Stimulated activated CD8-positive, alpha-beta memory T cell treated with anti-CD3 and anti-CD28 coated beads, Interleukin-15, amount 100 ng/mL, for 4 hours (primary cell): ENCODE data around the gene FMNL2.
"Not testable (repeated sequence)": the region's sequence is repeated elsewhere in the genome, so short reads cannot be mapped to it uniquely, and the experiment has no call there.

Experiments used
- DNase-seq, 2 donors: peaks; one replicate each; pipeline ENCODE4 v3.0.0-alpha.2; 2020; ENCODE audit warnings: low read depth in 2 of 2

FMNL2 gene

DNA sequence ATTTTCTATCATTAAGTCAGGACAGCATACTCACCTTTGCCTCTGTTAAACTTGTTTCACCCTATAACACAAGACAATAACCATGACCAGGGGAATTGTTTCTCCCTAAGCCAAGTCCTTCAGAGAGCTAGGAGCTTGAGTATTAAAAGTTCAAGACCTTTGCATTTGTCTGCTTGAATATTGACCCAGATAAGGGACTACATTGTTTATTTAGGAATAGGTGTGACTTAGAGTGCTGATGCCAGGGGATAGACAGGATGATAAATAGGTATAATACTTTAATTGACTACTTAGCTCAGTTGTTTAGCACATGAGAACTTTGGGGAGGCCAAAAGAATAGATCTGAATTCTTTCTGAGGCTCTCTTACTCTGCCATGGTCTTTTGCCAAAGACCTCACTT is 185.8 kb downstream of the FMNL2 start:
- no peak for DNase-seq

DNA sequence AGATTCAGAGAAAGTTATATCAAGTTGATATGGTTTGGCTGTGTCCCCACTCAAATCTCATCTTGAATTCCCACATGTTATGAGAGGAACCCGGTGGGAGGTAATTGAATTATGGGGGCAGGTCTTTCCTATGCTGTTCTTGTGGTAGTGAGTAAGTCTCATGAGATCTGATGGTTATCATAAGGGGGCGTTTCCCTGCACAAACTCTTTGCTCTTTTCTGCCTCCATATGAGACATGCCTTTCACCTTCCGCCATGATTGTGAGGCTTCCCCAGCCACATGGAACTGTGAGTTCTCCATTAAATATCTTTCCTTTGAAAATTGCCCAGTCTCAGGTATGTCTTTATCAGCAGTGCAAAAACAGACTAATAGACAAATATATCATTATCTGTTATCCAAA is 187.5 kb downstream of the FMNL2 start:
- not testable (repeated sequence) for DNase-seq

DNA sequence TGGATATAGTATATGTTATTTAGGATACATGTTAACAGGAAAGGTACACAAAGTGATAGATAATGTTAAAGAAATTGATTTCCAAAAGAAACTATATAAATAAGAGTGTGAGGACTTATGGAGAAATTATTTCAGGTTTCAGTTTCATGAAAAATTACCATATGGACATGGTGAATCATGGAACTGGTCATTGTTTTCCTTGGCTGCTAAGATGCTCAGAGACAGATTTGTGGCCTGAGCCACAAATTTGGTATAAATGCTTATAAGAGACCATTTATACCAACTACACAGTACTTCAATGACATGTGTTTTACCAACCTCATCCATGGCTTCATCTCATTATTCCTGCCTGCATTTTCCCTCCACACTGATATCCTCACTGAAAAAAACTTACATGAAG is 188.1 kb downstream of the FMNL2 start:
- no peak for DNase-seq

DNA sequence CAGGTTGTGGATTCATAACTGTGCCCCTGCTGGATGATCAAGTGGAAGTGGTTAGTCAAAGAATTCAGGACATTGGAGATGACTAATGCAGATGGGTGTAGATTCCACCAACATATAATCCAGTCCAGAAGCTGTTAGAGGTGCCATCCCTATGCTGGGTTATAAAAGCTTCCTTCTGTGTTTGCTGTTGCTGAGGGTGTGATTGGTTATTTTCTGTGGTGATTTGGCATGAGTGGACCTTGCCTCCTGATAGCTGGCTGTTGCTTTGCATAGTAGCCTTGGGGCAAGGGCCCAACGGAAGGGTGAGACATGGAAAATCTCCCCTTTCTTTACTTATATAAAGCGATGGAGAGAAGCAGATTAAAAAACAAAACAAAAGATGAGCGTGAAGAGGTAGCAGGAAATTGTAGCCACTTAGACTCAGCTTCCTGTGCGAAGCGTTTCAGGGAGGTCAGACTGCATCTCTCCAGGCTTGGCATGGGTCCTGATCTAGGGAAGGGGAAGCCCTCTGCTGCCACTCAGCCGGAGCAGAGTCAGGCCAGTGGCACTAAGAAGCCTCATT is 190.4 kb downstream of the FMNL2 start:
- DNase-seq = no peak

DNA sequence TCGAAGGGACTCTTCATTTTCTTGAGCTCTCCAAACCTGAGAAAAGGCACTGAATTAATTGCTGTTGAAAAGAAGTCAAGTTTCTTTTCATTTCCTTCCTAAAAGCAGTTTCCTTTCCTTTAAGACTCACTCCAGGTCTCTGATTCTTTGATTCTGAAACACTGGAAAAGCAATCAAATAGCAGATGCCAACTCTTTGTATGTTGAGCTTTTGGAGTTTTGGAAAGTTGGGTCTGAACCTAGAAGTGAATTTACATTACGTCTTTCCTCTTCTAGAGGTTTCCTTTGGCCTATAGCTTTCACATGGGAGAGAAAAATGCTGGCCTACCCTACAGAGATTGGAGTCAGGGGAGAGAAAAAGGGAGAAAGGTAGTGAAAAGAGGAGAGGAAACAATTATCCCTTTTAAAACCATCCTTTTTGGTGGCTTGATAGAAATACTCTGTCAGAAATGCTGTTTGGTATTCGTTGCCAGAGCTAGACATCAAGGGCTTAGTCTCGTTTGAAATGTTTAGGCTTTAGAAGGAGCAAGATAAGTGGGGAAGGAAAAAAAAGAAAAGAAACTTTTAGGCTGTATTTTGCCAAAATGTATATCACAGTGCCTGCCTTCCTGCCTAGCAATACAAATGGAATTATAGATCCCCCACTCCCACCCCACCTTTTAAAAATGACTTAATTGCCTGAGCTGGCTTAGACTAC is 194.6 kb downstream of the FMNL2 start:
- no peak for DNase-seq

DNA sequence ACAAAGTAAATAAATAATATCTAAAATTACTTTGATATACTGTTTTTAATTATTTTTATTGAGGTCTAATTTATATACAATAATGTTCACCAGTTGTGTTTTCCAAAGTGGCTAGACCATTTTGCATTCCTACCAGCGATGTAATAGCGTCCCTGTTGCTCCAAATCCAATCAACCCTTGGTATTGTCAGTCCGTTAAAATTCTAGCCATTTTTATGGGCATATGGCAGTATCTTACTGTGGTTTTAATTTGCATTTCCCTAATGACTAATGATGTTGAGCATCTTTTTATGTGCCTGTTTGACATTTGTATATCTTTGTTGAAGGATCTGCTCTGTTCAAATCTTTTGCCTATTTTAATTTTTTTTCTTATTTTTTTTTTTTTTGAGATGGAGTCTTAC is 197.3 kb downstream of the FMNL2 start:
- DNase-seq = no peak

DNA sequence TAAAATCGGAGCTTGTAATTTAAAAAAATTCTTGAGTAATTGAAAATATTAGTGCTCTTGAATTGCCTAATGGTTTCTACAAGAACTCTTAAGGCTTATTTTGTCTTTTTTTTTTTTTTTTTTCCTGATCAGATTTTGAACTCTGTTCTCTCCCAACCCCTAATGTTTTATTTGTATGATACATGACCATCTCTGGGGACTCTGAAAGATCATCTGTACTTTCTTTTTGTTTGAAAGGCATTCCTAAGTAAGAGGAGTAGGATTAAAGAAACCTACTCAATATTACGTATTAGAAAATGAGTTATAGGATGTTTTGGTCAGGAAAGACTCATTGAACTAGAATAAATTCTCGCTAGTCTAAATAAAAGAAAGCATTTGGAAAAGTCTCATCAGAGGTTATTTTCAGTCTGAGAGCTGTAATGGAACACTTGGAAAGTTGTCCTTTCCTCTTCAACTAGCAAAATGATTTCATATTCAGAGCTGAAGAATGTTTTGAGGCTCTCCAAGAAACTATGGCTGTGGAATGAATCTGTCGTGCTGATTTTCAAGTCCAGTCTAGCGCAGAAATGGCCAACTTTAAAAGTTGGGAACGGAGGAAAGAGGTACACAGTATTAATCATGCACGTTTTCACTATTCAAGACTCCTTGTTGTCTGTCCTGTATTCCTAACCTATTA is 199.6 kb downstream of the FMNL2 start:
- DNase-seq = no peak

DNA sequence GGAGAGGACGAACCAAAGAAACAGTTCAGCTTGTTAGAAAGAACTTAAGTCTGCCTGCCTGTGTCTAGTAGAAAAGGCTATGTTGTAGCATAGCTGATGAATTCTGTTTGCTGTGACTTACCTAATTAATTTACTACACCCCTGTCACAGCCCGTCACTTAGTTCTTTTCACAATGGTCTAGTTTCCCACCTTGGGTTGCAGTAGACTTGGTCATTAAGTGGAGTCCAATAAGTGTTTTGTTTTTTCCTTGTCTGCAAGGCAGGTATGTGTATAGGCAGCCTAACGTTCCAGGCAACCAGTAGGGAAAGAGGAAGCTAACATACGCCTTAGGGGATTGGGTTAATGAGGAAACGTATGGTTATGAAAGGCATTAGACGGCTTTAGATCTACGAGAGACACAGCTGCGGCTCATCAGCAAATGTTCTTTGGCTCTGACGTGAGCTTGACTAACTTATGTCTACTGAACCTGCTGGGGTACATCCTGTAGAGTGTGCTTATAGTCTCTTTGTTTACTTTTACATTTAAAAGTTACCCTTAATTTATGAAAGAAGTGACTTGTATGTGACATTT is 202.2 kb downstream of the FMNL2 start:
- no peak for DNase-seq

DNA sequence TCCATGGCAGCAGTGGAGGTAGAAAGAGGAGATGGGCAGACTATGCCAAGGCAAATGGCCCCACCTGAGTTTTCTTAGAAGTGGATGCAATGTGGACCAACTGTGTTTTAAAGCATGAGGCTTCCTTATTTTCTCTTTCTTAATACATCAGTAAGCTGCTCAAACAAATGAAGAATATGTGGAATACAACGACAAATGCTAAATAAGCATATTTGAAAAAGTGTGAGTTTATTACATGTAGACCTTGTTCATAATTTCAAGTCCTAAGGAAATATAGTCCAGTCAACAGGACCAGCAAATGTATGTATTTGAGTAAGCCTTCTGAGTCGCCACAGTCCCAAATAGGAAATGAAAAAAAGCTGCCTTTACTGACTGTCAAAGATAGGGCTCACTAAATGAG is 204.4 kb downstream of the FMNL2 start:
- no peak for DNase-seq

DNA sequence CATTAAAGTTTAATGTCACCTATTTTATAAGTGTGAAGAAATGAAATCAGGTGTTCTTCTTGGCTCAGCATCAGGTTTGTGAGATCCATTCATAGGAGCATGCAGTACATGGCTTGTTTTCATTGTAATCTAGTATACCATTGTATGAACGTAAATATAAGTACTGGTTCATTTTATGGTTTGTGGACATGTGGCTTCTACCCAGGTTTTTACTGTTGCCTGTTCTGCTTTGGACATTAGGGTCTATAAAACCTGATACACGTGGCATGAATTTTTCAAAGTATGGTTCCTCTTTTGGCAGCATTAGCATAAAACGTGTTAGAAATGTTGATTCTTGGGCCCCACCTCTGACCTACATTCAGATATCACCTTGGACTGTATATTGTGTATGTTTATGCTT is 206.7 kb downstream of the FMNL2 start:
- DNase-seq = no peak

DNA sequence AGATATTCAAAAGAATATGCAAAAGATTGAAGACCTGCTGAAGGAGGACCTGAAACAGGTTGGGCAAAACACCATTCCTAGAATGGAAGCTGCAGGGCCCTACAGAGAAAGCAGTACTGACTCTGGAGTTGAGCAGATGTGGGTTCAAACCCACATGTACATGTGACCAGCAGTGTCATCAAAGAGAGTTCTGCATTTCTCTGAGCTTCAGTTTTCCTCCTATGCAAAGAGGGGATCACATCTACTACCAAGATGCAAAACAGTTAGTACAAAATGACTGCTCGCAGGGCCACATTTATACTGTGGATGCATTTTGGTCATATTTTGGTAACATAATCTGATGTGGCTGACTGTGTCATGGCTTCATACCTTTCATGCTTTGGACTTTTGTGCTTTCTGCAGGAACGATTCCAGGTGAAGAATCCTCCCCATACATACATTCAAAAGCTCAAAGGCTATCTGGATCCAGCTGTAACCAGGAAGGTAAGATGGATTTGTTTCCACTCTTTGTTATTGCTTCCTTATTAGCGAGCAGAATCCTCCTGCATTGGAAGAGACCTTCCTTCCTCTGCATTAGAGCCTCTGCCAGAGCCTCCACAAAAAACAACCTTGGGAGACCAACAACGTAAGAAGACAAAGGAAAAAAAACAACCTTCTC is 207.5 kb downstream of the FMNL2 start:
- DNase-seq = no peak

DNA sequence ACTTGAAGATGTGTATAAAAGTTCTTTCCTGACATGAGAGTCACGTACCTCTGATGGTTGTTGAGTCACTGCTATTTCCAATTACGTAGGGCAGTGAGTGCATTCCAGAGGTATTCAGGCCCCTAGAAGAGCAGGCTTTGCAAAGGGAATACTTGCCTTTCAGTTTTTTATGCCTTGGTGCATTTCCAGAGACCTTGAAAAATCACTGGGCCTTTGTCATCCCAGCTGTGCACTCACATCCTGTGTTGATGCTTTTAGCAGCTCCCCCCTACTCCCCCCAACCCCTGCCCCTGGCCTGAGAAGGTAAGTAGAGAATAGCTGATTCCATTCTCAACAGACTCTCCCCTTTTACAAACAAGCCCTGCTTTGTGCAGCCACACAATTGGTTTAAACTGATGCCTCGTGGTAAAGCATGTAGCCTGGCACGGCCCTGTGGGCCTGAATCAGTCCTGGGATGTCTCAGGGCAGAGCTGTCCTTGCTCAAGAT is 208.1 kb downstream of the FMNL2 start:
- no peak for DNase-seq

DNA sequence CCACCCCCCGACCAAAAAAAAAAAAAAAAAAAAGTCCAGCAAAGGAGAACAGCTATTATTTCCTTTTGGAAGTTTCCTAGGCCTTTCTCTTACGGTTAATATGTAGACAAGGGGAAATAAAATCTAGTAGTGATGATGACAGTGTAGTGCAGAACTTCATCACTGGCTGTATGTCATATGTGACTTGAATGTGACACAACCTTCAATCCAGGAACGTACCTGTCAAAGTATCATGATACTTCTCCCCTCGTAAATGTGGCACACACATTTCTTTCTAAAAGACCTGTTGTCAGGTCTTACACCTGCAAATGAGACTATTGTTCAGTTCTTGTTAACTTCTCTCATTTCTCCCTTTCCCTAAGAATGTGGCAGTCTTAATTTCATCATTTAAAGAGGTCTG is 208.7 kb downstream of the FMNL2 start:
- DNase-seq = no peak

DNA sequence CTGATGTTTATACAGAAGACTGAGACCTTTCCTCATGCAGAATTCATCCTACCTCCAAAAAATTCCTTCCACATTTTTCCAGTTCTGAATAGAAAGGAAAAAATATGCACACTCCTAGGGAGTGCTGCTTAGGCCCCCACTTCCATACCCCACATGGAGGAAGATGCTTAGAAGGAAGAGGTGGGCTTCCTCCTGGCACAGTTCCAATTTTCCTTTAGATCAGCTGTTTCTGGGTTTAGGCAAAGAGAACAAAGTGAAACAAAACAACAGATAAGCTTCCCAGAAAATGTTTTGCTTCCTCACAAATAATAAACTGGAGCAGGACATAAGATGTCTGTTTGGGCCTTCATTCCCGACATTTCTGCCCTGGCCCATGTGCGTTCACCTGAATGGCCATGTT is 209.7 kb downstream of the FMNL2 start:
- DNase-seq = no peak

DNA sequence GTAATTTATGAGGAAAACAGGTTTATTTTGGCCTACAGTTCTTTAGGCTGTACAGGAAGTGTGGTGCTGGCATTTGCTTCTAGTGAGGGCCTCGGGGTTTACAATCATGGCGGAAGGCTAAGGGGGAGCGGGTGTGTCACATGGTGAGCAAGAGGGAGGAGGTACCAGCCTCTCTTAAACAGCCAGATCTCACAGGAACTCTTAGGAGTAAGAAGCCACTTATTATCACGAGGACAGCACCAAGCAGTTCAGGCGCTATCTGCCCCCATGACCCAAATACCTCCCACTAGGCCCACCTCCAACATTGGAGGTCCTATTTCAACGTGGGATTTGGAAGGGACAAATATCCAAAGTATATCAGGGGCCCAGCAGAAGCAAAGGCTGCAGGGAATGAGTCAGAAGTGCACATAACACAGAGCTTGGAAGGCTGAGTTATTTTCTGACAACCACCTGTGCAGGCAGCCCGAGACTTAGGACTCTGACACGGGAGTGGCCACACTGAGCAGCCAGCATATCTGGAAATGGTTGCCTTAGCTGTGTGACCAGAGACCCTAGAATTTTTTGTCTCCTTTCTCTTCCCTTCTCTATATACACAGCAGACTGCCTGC is 211.4 kb downstream of the FMNL2 start:
- DNase-seq = no peak

DNA sequence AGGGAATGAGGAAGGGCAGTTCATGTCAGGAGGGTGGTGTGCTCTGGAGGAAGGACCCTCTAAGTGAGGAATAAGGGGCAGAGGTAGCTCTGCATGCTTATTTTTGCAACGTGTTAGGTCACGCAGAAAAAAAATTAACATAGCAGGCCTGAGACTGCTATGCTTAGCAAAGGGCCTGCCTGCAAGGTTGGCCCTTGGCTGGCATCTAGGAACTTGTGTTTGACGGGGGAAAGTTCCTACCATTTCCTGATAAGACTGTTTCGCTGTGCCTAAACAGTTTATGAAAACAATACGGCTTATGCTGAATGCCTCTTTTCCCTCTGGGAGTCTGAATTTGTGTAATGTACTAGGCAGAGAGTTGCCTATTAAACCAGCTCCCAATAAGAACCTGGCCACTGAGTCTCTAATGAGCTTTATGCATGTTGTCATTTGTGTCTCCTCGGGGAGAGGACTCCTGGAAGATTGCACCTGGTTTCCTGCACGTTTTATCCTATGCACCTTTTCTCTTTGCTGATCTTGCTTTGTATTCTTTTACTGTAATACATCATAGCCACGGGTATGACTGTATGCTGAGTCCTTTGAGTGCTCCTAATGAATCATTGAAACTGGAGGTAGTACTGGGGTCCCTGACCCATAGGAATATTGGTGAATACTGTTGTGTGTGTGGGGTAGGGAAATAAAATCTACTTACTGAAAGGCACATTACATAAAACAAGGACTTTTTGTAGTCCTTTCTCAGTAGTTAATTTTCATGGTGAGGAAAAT is 213.3 kb downstream of the FMNL2 start:
- no peak for DNase-seq

DNA sequence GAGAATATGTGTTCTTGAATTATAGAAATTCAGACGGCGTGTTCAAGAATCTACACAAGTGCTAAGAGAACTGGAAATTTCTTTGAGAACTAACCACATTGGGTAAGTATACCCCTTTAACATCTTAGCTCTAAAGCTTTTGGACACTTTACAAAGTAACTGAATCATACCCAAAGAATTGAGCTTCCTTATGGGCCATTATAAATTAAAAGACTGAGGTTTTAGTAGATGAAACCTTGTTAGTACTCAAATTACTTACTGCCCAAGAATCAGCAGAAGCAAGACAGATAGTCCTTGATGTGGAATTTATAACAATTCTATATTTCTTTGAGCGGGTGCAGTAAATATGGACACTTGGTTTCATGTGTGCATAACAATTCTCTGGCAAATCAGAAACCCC is 214.0 kb downstream of the FMNL2 start:
- DNase-seq = no peak

DNA sequence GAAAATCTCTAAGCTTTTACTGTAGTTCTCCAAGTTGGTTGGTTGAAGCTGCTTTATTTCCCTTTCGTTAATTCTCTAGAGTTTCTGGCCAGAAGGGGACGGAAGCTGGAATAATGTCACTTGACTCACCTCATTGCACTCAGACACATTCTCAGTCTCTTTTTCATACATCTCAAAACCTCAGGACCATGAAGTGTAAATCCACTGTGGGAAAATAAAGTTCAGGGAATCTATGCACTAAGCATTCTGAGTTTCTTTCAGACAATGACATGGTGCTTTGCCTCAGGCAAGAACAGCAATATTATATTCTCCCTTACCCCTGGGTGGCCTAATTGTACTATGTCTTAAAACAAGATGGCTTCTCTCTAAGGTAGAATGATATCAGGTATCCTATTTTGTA is 214.4 kb downstream of the FMNL2 start:
- no peak for DNase-seq

DNA sequence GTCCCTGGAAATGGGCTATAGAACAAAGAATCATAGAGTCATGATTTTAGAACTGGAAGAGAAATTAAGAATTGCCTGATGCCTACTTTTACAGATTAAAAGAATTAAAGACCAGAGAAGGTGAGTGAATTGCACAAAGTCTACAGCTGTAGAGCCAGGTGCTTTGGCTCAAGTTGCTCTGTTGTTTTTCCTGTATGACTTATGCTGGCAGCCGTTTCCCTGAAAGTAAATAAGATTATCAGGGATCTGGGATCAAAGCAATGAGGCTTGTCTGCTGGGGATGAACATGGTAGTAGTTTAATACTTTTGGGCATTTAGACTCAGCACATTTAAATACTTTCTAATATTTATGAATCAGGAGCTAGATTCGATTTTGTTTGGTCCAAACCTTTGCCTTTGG is 215.4 kb downstream of the FMNL2 start:
- DNase-seq = no peak

DNA sequence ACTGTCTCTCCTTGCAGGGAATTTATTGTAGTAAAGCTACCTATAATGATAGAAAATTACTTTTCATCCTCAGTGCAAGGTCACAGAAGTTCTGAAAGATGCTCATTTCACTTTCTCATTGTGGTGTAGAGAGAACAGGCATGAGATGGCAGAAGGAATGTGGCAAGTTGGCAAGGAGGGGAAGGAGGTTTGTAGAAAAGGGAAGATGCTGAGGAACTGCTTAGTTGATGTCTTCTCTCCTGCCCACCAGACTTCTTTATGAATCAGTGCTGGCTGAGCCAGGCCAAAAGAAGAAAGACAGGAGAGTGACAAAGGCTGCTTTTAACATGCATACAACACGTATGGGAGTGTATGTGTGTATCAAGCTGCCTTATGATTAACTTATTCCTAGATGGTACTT is 217.9 kb downstream of the FMNL2 start:
- no peak for DNase-seq

DNA sequence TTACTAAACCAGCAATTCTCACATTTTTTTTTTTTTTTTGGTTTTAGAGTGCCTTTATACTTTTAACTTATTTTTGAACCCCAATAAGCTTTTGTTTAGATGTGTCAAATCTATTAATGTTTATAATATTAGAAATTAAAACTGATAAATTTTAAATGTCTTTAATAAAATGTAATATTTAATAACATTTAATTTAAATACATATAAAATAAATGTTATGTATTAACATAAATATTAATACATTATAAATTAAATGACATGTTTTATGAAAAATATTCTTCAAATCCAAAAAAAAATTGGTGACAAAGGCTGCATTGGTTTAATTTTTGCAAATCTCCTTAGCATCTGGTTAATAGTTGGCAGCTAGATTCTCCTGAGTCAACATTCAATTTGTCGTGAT is 218.5 kb downstream of the FMNL2 start:
- DNase-seq = no peak
